ENCODE results near the gene GSE1. TPM values are rescaled to one million over a fixed set of nuclear protein-coding genes. Genes with fewer than 3 reads are reported as not detected.

GSE1 gene
- total and polyA plus RNA-seq, 2 of the 13 experiments (the other 11 are each of a cell fraction or from before 2014, with no cell fraction given): 16.1 to 31.2 TPM

DNA sequence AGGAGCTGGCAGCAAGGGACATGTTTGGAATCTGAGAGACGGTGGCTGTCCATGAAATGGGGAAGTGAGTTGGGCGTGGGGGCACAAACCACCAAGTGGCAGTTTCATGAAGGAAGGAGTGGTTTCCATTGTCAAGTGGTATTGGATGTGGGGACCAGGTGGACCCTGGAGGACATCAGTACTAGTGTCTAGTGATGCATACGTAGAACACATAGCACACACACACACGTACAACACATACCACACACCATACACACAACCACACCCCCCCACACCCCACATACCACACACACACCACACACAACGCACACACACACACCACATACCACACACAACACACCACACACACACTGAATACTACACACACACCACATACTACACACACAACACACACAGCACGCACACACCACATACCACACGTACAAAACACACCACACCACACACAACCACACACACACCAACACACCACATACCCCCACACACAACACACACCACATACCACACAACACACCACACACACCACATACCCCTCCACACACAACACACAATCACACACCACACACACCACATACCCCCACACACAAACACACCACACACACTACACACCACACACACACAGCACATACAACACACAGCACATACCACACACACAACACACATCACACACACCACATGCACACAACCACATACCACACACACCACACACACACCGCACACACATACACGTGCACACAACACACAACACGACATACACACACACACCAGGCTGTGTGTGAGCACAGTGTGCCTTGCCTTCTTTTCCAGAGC is 41.1 kb upstream of the GSE1 start (continued):
- no peak for TF ChIP-seq ZNF3 (CRISPR knock-in tag; IDR thresholded peaks at IDR 0.05)
- 0 out of 2 replicates have a peak, but pooled peaks have one; percentile 7 for TF ChIP-seq ZNF776 (CRISPR knock-in tag; IDR thresholded peaks at IDR 0.05)
- no peak for TF ChIP-seq TRIM24 (CRISPR knock-in tag; IDR thresholded peaks at IDR 0.05)
- no peak for TF ChIP-seq ZNF468 (CRISPR knock-in tag; IDR thresholded peaks at IDR 0.05)
- TF ChIP-seq, protein P1, sequence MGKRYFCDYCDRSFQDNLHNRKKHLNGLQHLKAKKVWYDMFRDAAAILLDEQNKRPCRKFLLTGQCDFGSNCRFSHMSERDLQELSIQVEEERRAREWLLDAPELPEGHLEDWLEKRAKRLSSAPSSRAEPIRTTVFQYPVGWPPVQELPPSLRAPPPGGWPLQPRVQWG (CRISPR knock-in tag; IDR thresholded peaks at IDR 0.05; ENCODE audit: borderline replicate concordance, low read depth): no peak
- TF ChIP-seq HNRNPUL1 (IDR thresholded peaks at IDR 0.05; ENCODE audit: low read depth, low read length): no peak
- TF ChIP-seq KMT2B (CRISPR knock-in tag; IDR thresholded peaks at IDR 0.05): no peak
- no peak for TF ChIP-seq ZFP91 (CRISPR knock-in tag; IDR thresholded peaks at IDR 0.05; ENCODE audit: borderline replicate concordance)
- no peak for TF ChIP-seq NR3C1 (CRISPR knock-in tag; IDR thresholded peaks at IDR 0.05)
- no peak for TF ChIP-seq CBX5 (CRISPR knock-in tag; IDR thresholded peaks at IDR 0.05; ENCODE audit: borderline replicate concordance)
- TF ChIP-seq ZBTB40 (IDR thresholded peaks at IDR 0.05): no peak
- TF ChIP-seq ZBTB40 (CRISPR knock-in tag; IDR thresholded peaks at IDR 0.05): 0 out of 2 replicates have a peak, but pooled peaks have one; percentile 15
- no peak for TF ChIP-seq SP4 (CRISPR knock-in tag; IDR thresholded peaks at IDR 0.05)
- no peak for TF ChIP-seq TEAD2 (CRISPR knock-in tag; IDR thresholded peaks at IDR 0.05)
- no peak for TF ChIP-seq POLR2A (IDR thresholded peaks at IDR 0.05; ENCODE audit: insufficient read depth in 1 of 2, low read depth in 2 of 2, low read length in 2 of 2)
- TF ChIP-seq ZBTB39 (CRISPR knock-in tag; IDR thresholded peaks at IDR 0.05): no peak
- 0 out of 2 replicates have a peak, but pooled peaks have one; percentile 11 for TF ChIP-seq FOXP1 (IDR thresholded peaks at IDR 0.05)
- no peak for TF ChIP-seq FOXP1 (CRISPR knock-in tag; IDR thresholded peaks at IDR 0.05)
